Stimulated activated CD4-positive, alpha-beta T cell treated with anti-CD3 and anti-CD28 coated beads, TNF-alpha, amount 100 ng/mL, for 24 hours (primary cell): ENCODE data around the gene ZBBX.
"Not testable (repeated sequence)": the region's sequence is repeated elsewhere in the genome, so short reads cannot be mapped to it uniquely, and the experiment has no call there.

Source experiments
- DNase-seq, 3 experiments: peaks; one replicate each; pipeline ENCODE4 v3.0.0-alpha.2; 2020; ENCODE audit warnings: low read depth in 3 of 3

The ZBBX gene

GRCh38 chr3:167380004-167380689 lies at the start of gene ZBBX:
TSS of gene ZBBX (minus strand) at chr3:167380297. CDS start at chr3:167372901, 7,396 bp downstream.
- DNase-seq, result peak; percentile 63 to 82 (median 75)

GRCh38 chr3:167426962-167427361 lies 46.9 kb upstream of the ZBBX start:
- not testable (repeated sequence) for DNase-seq

- DNase-seq, result not testable (repeated sequence)
Observed at GRCh38 chr3:167422396-167422795, 42.3 kb upstream of the ZBBX start.

- no peak for DNase-seq
Observed at GRCh38 chr3:167409611-167410010, 29.5 kb upstream of the ZBBX start.

- DNase-seq, result no peak
Observed at GRCh38 chr3:167406876-167407492, 26.9 kb upstream of the ZBBX start.

GRCh38 chr3:167397826-167398225 lies 17.7 kb upstream of the ZBBX start:
- DNase-seq, result no peak

GRCh38 chr3:167396075-167396474 lies 16.0 kb upstream of the ZBBX start:
- no peak for DNase-seq

- DNase-seq, result no peak
Observed at GRCh38 chr3:167394003-167394402, 13.9 kb upstream of the ZBBX start.

GRCh38 chr3:167382155-167382554 lies 2.1 kb upstream of the ZBBX start:
- DNase-seq, result no peak

- no peak for DNase-seq
Observed at GRCh38 chr3:167375478-167375877, 4.6 kb downstream of the ZBBX start.

GRCh38 chr3:167372138-167372537 lies 8.0 kb downstream of the ZBBX start:
- DNase-seq, result no peak

GRCh38 chr3:167361948-167362347 lies 18.1 kb downstream of the ZBBX start:
- no peak for DNase-seq

GRCh38 chr3:167361306-167361705 lies 18.8 kb downstream of the ZBBX start:
- DNase-seq, result no peak

- no peak for DNase-seq
Observed at GRCh38 chr3:167355446-167355845, 24.7 kb downstream of the ZBBX start.

GRCh38 chr3:167354751-167355150 lies 25.3 kb downstream of the ZBBX start:
- no peak for DNase-seq

GRCh38 chr3:167350245-167350862 lies 29.7 kb downstream of the ZBBX start:
- DNase-seq, result no peak

GRCh38 chr3:167346171-167346570 lies 33.9 kb downstream of the ZBBX start:
- no peak for DNase-seq

- DNase-seq, result no peak
Observed at GRCh38 chr3:167330993-167331785, 48.9 kb downstream of the ZBBX start.

GRCh38 chr3:167323572-167323971 lies 56.5 kb downstream of the ZBBX start:
- DNase-seq, result no peak

- DNase-seq, result no peak
Observed at GRCh38 chr3:167318996-167319615, 61.0 kb downstream of the ZBBX start.

- DNase-seq, result no peak
Observed at GRCh38 chr3:167318306-167318705, 61.8 kb downstream of the ZBBX start.

GRCh38 chr3:167306319-167306718 lies 73.8 kb downstream of the ZBBX start:
- DNase-seq, result no peak
